ENCODE results near the gene MAP1LC3B2.

MAP1LC3B2 gene

DNA sequence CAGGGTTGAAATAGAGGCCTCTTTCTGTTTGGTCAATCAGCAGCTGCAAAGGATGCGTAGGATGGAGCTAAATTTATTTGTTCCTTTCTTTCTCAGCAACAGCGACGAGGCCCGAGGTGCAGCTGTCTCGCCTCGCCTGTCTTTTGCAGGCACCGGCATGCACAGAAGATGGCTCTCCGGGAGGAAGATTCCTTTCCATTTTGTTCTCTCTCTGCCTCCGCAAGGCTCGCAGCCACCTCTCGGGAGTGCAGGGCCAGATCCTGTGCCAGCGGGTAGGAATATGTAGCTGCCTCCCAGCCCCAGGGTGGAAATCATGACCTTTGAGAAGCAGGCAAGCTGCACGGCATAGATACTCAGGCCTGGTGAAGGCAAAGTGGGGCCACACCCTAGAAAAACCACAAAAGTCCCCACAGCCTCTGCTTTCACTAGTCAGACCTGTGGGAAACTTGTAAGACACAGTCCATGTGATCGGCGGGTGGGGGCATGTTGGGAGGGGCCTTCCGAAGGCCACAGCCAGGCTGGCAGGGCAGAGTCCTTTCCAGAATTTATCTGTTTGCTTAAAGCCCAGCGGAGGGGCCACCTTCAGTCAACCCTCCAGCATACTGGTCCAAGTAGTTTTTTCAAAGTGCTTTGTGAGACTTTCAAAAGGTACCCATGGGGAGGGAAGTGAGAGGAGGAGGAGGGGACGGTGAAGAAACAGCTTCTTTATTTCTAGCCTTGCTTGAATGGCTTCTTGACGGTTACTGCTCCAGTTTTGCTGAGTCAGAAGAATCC lies at the start of gene MAP1LC3B2:
Gene MAP1LC3B2 (plus strand): TSS at position 220 of the 774 bp plus-strand sequence. CDS start 16,562 bp downstream, outside the sequence.
- no peak within 1 kb of the TSS for H3K27ac ChIP-seq
- TF ChIP-seq, protein P1, sequence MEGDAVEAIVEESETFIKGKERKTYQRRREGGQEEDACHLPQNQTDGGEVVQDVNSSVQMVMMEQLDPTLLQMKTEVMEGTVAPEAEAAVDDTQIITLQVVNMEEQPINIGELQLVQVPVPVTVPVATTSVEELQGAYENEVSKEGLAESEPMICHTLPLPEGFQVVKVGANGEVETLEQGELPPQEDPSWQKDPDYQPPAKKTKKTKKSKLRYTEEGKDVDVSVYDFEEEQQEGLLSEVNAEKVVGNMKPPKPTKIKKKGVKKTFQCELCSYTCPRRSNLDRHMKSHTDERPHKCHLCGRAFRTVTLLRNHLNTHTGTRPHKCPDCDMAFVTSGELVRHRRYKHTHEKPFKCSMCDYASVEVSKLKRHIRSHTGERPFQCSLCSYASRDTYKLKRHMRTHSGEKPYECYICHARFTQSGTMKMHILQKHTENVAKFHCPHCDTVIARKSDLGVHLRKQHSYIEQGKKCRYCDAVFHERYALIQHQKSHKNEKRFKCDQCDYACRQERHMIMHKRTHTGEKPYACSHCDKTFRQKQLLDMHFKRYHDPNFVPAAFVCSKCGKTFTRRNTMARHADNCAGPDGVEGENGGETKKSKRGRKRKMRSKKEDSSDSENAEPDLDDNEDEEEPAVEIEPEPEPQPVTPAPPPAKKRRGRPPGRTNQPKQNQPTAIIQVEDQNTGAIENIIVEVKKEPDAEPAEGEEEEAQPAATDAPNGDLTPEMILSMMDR (conservative IDR thresholded peaks at IDR 0.05): no peak

GRCh38 chr12:116513944-116514343 lies 45.2 kb upstream of the MAP1LC3B2 start:
- TF ChIP-seq, protein P1 (conservative IDR thresholded peaks at IDR 0.05): no peak
- no peak overlapping the region for H3K27ac ChIP-seq

GRCh38 chr12:116515684-116516083 lies 43.5 kb upstream of the MAP1LC3B2 start:
- no peak overlapping the region for H3K27ac ChIP-seq
- TF ChIP-seq, protein P1 (conservative IDR thresholded peaks at IDR 0.05): no peak

DNA sequence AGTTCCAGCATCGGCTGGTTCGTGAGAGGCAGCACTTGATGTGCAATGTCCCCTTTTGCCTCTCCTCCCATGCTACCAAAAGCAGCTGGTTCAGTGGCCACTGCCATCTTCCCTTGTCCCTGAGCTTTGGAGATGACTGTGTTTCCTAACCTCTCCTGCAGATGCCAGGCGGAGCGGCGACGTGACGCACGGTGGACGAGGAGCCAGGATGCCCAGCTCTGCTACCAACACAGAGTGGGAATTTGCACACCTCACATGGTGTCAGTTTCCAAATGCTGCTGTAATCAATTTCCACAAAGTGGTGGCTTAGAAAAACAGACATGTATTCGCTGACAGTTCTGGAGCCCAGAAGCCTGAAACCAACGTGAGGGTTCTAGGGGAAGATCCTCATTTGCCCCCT lies 42.5 kb upstream of the MAP1LC3B2 start:
- TF ChIP-seq, protein P1 (conservative IDR thresholded peaks at IDR 0.05): no peak
- no peak overlapping the region for H3K27ac ChIP-seq

DNA sequence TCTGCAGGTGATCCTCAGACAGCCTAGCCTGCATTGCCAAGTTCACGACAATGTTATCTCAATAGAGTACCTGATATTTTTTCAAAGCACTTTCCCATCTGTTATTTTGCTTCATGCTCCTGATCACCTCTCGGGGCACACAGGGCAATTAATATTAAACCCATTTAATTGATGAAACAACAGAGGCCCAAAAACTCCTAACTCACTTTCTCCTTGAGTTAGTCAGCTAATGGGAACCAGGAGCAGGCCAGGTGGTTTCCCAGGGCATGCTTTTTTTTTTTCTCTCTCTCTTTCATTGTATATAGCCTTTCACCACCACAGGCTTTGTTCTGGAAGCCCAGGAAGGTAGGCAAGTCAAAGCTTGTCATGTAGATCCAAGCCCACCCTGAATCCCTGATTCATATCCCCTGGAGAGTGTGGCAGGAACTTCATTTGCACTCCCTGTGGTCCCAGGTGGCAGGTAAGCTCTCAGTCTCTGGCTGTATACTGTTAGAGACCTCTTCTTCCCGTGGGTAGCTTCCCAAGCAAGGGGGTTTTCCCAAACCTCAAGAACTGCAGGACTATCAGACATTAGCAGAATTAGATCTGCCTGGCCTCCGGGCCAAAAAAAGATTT lies 41.6 kb upstream of the MAP1LC3B2 start:
- TF ChIP-seq, protein P1 (conservative IDR thresholded peaks at IDR 0.05): no peak
- no peak overlapping the region for H3K27ac ChIP-seq

- H3K27ac ChIP-seq: no peak overlapping the region
- TF ChIP-seq, protein P1 (conservative IDR thresholded peaks at IDR 0.05): no peak
Measured at GRCh38 chr12:116520225-116520760, 38.9 kb upstream of the MAP1LC3B2 start.

- no peak overlapping the region for H3K27ac ChIP-seq
- TF ChIP-seq, protein P1 (conservative IDR thresholded peaks at IDR 0.05): no peak
Measured at GRCh38 chr12:116520801-116521471, 38.2 kb upstream of the MAP1LC3B2 start.
